NCI-H2196 treated with DMSO at 0.1 percent for 48 hours (cell line): ENCODE results near the gene WDHD1.
"Not testable (repeated sequence)": the region's sequence is repeated elsewhere in the genome, so short reads cannot be mapped to it uniquely, and the experiment has no call there.

Experiments
- DNase-seq: peaks from one replicate; lab custom pipeline; 2025; ENCODE audit not compliant: unreplicated experiment; lab: John Stamatoyannopoulos, UW

Gene WDHD1, protein sequence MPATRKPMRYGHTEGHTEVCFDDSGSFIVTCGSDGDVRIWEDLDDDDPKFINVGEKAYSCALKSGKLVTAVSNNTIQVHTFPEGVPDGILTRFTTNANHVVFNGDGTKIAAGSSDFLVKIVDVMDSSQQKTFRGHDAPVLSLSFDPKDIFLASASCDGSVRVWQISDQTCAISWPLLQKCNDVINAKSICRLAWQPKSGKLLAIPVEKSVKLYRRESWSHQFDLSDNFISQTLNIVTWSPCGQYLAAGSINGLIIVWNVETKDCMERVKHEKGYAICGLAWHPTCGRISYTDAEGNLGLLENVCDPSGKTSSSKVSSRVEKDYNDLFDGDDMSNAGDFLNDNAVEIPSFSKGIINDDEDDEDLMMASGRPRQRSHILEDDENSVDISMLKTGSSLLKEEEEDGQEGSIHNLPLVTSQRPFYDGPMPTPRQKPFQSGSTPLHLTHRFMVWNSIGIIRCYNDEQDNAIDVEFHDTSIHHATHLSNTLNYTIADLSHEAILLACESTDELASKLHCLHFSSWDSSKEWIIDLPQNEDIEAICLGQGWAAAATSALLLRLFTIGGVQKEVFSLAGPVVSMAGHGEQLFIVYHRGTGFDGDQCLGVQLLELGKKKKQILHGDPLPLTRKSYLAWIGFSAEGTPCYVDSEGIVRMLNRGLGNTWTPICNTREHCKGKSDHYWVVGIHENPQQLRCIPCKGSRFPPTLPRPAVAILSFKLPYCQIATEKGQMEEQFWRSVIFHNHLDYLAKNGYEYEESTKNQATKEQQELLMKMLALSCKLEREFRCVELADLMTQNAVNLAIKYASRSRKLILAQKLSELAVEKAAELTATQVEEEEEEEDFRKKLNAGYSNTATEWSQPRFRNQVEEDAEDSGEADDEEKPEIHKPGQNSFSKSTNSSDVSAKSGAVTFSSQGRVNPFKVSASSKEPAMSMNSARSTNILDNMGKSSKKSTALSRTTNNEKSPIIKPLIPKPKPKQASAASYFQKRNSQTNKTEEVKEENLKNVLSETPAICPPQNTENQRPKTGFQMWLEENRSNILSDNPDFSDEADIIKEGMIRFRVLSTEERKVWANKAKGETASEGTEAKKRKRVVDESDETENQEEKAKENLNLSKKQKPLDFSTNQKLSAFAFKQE

DNA sequence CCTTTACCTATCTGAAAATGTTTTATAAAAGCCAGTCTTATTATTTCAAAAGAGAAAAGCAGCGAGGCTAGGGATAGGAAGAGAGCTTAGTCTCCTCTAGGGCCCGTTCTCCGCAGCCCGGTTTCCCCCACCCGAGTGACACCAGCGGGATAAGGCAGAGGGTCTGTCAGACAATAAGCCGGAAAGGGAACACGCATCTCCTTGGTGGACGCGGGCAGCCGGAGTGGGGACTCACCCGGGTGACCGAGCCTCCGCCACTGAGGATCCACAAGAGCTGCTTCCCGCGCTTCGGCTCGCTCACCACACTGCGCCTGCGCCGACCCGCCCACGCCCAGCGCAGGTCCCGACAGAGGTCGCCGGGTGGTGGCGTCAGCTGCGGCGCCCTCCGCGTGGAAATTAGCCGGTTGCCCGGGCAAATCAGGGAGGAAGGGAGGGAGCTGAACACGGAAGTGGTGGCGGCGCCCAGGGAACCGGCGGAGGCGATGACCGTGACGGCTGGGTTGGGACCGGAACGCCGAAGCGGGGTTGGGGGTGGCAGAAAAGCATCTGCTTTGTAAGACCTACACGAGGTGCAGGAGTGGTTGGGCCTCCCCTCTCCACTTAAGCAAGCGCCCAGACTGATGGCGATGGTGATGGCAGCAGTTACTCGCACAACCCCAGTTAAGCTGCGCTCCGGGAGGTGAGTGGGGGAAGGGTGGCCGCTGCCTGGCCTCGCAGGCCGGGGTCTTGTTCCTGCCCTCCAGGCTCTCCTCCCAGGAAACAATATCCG is at the start of gene WDHD1, which contains the start of gene SOCS4:
WDHD1 (minus strand) TSS at position 307 of the 769 bp plus-strand sequence. CDS start 312 bp downstream, outside the sequence.
SOCS4 (plus strand) TSS at position 444 of the 769 bp plus-strand sequence. CDS start 15,806 bp downstream, outside the sequence.
- DNase-seq, result peak; percentile 84

DNA sequence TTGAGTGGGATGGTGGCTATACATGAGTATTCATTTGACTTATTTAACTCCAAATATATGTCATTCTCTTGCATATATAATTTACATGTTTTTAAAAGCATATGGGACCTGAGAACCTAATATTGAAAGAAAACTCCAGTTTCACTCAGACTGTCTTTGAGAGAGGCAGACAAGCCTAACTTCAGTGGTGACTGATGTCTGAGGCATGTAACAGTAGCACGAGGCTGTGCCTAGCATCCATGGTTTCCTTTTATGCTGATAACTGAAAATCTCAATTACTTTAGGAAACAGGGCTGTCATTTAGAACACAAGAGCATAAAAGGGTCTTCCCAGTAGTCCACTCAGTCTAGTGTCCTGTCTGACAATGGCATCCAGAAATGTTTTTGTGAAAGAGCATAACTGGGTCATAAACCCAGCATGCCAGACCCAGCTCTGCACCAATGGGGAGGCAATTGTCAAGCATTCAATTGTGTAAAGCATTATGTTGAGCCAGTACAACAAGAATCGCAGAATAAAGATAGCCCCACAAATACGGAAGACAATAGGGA is 48.8 kb upstream of the WDHD1 start:
- no peak for DNase-seq

DNA sequence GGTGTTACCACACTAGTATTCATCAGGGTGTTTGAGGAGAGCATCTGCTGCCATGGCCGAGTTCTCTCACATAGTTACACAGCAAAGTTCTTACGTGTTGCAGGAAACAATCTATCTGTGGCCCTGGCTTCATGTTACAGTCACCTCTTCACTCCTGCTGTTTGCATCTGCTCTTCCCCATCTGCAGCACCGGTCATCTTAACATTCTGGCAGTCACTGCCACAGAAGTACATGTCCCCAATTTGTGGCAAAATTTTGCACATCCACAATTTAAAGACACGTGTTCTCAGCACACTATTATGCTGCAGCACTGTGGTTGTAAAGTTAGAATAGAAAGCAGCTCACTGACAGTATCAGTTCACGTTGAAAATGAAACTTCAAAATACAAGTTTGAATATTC is 47.8 kb upstream of the WDHD1 start:
- DNase-seq, result no peak

DNA sequence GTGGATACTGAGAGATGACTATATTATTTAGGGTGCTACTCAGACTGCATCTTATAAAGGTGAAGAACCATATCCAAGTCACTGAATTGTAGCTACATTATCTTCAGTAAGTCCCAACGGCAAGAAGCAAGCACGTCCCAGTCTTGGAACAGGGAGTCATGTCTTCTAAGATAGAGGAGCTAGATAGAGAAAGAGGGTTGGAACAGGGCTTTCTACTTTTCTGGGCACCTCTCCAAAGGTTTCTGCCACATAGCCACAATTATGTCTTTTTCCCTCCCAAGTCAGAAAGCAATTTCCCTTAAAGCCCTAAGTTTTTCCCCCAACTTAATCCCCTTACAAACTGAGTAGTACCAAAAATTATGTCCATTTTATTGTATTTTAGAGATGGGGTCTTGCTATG is 47.0 kb upstream of the WDHD1 start:
- no peak for DNase-seq

DNA sequence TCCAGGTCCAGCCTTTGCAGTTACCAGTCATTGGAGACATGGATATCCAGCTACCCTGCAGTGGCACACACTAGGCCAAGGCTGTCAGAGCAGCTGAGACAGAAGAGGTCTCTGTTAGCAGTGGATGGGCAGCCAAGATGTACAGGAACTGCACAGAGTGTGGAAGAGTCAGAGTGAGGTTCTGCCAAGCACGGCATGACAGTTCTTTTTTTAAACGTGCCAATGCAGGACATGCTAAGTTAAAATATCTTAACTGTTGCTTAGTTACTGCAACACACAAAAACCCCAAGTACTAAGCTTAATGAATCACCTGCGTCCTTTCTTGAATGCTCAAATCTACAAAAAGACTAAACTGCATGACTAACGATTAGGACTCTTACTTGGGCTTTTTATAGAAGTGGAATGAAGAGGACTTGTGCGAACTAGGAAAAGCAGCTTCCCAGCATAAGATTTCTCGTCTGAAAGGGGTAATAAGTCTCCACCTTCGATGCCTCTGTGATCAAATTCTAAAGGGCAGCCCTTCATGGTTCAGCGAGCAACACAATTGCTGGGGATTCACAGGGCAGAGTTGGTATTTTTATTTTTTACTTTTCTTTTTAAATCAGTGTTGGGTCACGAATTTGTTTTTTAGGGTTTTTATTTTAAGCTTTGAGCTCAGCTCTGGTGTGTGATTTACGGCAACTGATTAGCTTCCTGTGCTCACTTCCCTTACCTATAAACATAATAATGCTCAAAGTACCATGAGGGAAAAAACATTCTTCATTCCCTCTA is 45.2 kb upstream of the WDHD1 start:
- no peak for DNase-seq

DNA sequence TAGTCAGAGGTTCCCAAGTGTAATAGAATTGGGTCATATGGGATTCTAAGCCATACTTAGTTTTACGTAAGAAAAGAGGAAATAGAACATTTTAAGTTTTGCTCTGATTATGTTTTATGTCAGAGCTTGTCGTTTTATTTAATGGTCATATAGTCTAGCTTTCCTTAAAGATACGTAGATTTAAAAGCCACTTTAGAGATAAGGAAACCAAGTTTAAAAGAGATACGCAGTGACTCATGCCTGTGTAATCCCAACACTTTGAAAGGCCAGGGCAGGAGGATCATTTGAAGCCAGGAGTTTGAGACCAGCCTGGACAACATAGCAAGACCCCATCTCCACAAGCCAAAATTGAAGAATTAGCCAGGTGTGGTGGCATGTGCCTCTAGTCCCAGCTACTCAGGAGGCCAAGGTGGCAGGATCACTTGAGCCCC is 44.1 kb upstream of the WDHD1 start:
- no peak for DNase-seq

DNA sequence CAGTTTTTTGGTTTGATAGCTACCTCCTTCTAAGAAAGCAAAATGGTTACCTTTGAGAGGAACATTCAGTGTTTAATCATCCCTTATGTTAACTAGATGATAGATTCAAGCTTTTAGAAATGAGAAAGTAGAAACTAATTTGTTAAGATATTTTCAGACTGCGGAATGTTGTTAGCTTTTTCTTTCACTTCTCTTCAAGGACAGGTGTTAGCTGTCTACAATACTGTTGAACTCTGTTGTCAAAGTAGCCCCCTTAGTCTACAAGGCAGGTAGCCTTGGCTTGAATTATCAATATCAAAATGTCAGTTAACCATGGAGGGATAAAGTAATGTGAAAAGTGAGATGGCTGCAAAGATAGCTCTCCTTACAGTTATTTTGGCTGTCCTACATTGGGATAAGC is 39.3 kb upstream of the WDHD1 start:
- no peak for DNase-seq

DNA sequence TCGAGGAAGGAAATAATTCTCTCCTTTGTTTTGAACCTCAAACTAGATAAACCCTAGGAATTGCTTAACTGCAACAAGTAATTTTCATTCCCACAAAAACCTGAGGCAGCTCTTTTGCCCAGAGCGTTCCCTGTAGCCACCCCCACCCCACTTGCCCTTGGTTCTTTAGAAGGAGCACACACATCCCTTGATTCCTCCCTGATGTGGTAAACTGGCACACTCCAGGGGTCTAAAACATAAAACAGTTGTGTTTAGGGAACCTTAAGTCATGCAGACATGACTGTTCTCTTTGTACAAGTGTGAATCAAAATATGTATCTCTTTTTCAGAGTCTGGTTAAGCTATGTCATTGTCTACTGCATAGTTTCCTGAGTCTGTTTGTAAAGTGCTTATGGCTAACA is 38.5 kb upstream of the WDHD1 start:
- no peak for DNase-seq

DNA sequence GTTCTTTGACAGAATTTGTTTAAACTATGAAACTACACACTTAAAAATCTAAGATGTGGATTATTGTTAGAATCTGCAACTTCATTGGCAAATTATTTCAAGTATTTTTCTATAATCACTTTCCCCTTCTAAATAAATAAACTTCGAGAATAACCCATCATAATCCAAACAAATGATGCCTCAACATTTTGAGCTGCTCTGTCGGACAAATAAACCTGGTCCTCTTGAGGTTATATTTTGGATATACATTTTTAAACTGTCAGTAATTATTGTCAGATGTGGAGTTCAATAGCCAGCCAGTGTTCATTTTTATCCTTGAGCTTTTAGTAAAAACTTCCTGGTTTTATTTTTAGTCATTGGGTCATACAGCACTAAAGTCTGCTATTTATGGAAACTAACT is 38.0 kb upstream of the WDHD1 start:
- DNase-seq, result not testable (repeated sequence)

DNA sequence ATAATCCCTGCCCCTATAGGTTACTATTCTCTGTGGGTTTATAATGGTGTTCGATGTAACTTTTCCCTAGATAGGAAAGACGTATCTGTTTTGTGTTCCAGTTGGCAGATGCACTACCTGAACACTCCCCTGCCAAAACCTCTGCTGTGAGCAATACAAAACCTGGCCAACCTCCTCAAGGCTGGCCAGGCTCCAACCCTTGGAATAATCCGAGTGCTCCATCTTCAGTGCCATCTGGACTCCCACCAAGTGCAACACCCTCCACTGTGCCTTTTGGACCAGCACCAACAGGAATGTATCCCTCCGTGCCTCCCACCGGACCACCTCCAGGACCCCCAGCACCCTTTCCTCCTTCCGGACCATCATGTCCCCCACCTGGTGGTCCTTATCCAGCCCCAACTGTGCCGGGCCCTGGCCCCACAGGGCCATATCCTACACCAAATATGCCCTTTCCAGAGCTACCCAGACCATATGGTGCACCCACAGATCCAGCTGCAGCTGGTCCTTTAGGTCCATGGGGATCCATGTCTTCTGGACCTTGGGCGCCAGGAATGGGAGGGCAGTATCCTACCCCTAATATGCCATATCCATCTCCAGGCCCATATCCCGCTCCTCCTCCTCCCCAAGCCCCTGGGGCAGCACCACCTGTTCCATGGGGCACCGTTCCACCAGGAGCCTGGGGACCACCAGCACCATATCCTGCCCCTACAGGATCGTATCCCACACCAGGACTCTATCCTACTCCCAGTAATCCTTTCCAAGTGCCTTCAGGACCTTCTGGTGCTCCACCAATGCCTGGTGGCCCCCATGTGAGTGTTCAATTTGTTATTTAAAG is 35.8 kb upstream of the WDHD1 start:
- peak; percentile 10 for DNase-seq

DNA sequence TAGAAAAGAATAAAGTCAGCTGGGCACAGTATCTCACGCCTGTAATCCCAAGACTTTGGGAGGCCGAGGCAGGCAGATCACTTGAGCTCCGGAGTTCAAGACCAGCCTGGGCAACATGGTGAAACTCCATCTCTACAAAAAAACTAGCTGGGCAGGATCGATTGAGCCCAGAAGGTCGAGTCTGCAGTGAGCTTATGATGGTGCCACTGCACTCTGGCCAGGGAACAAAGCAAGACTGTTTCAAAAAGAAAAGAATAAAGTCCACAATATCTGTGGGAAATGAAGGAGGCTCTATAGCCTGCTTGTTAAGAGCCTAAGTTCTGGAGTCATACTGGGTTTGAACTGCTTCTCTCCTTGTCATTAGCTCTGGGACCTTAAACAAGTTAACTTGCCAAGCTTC is 32.4 kb upstream of the WDHD1 start:
- no peak for DNase-seq

DNA sequence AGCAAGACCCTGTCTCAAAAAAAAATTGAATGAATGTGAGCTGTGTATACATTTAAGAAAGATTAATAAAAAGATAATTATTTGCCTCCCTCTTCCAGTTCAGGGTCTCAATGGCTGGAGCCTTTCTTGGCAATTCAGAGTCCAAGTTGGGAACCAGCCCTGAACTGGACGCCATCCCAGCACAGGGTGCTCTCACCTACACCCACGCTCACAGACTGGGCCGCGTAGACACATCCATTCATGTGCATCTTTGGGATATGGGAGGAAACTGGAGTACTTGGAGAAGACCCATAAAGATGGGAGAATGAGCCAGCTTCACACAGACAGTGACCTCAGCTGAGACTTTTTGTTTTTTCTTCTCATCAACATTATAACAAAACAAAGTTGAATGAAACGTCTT is 31.0 kb upstream of the WDHD1 start:
- no peak for DNase-seq

DNA sequence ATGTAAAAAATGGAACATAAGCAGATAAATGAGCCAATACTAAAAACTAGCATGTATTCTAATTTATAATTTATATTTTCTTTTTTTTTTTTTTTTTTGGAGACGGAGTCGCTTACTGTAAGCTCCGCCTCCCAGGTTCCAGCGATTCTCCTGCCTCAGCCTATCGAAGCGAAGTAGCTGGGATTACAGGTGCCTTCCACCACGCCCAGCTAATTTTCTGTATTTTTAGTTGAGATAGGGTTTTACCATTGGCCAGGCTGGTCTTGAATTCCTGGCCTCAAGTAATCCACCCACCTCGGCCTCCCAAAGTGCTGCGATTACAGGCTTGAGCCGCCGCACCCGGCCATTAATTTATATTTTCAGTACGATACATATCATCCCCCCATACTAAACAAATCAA is 27.2 kb upstream of the WDHD1 start:
- DNase-seq, result no peak

DNA sequence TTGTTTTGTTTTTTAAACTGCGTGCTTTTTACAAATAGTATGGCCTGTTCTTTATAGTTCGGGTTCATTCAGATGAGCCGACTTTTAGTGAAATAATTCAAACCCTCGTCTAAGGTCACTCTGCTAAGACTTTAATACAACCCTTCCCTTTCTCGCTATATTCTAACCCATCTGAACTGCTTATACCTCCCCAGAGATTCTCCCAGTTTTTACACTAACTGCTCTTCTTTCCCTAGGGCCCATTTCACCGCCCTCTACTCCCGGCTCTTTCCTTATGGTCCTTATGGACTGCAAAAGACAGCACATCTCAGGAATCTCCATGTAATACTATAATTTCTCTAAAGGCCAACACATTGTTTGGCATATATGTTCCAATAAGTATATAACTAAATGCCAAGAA is 26.6 kb upstream of the WDHD1 start:
- no peak for DNase-seq

DNA sequence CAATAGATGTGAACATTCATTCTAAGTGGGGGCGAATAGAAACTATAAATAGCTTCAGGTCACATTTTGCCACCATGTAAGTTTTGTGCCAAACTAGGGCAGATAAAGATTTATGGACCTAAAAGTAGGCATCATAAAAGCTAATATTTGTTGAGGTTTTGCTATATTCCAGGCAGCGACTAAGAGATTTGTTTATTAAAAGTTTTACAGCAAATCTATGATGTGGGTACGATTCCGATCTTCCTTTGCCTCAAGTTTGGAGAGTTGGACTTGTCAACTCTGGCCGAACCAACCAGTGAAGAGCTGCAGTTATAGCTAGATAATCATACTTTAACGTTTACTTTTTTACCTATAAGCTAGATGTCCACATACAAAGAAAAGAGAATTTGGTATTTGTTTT is 26.1 kb upstream of the WDHD1 start:
- no peak for DNase-seq

DNA sequence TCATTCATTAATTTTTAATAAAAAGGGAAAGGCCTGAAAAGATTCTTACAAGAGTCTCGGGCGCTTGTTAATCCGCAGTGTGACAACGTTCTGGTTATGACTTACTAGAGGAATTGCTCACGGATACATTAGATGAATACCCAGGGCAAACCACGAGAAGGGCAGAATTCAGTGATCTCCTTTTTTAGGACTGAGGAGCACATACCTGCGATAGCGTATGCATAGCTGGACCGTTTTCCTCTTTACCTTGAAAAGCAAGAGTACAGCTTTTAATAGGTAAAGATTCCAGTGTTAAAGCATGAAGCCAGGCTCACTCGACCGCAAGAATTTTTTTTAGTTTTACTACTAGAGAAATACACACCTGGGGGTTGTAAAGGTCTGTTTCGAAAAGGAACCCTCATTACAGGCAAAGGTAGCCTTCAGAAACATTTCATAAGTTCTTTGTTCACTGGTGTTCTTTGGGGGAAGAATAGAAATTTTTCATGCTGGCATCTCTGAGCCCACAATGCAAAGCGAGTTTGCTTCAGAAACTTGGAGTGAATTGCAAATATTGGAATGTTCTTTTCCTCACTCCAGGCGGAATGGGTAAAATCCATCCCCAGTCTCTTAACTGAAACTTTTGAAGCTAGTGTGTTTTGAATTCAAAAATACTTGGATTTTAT is 25.5 kb upstream of the WDHD1 start:
- no peak for DNase-seq

DNA sequence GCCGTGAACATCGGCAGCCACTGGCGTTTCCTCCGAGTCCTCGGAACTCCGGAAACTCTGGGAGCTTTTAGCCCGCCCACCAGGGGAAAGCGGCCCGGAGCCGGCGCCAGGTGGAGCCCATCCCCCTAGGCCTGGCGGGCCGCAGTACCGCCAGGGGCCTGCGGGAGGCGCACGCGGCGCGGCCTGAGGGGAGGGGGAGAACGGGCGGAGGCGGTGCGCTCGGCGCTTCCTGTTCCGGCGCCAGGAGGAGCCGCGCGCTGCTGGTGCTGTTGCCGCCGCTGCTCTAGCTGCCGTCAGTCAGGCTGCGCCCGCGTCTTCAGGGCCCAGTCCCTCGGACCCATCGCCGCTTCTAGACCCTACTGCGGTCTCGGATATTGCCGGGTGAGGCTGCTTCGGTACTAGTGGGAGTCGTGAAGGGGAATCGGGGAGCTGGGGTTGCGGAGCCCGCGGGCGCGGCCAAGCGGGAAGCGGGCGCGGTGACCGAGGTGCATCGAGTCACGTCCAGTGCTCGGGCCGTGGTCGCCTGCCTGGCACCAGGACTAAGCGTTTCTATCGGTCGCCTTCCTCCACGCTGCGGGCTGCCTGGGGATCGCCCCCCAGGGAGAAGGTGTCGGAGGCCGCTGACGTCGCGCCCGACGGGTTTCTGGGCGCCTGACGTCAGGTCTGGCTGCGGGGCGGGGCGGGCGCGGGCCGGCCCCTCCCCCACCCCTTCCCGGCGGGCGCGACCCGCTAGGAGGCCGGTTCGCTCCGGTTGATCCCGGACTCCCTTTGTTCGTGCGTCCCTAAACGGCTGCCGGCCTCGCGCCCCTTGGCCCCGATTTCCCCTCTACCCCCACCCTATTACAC is 24.7 kb upstream of the WDHD1 start, which contains the start of gene MAPK1IP1L:
MAPK1IP1L (plus strand) TSS at position 225 of the 846 bp plus-strand sequence. CDS start 10,037 bp downstream, outside the sequence.
- DNase-seq, result peak; percentile 82
